Endothelial cell of umbilical vein (primary cell): ENCODE results near the gene NLGN1.

Experiments
- EZH2 ChIP-seq: IDR thresholded peaks from 2 replicates; pipeline ENCODE4 v1.6.1; 2012; ENCODE audit warnings: borderline replicate concordance, low read depth, mild to moderate bottlenecking, moderate library complexity, low read length, inconsistent platforms; ENCODE audit not compliant: severe bottlenecking
- TF ChIP-seq, protein P1 (sequence below), 2 donors: IDR thresholded peaks; 1 replicate in 1 of 2; 2 replicates in 1 of 2; pipeline ENCODE4 v1.5.1; 2011; ENCODE audit warnings: low read length in 2 of 2, mild to moderate bottlenecking in 2 of 2, moderate library complexity in 2 of 2, control low read depth in 1 of 2, inconsistent platforms in 1 of 2, low read depth in 1 of 2; ENCODE audit not compliant: insufficient read depth in 1 of 2; ENCODE audit errors: extremely low read depth in 1 of 2

DNA sequence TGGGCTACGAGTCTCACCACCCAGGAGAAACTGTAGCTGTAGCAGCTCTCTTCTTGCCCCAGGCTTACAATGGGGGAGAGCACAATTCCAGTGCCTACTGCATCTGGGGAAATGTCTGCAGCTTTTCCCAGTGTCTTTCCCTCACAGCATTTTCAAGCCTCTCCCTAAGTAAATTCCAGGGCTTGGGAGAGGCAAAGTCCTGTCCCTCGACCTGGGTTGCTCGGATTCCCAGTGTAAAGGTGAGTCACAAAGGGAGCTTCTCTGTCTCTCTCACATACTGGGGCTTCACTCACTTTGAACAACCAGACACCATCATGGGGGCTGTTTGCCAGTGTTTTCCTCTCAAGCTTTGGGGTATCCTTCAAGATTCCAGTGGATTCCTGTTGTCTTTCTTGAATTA lies 772.2 kb downstream of the NLGN1 start:
- TF ChIP-seq, protein P1, sequence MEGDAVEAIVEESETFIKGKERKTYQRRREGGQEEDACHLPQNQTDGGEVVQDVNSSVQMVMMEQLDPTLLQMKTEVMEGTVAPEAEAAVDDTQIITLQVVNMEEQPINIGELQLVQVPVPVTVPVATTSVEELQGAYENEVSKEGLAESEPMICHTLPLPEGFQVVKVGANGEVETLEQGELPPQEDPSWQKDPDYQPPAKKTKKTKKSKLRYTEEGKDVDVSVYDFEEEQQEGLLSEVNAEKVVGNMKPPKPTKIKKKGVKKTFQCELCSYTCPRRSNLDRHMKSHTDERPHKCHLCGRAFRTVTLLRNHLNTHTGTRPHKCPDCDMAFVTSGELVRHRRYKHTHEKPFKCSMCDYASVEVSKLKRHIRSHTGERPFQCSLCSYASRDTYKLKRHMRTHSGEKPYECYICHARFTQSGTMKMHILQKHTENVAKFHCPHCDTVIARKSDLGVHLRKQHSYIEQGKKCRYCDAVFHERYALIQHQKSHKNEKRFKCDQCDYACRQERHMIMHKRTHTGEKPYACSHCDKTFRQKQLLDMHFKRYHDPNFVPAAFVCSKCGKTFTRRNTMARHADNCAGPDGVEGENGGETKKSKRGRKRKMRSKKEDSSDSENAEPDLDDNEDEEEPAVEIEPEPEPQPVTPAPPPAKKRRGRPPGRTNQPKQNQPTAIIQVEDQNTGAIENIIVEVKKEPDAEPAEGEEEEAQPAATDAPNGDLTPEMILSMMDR (IDR thresholded peaks at IDR 0.05; ENCODE audit: extremely low read depth in 1 of 2, insufficient read depth in 1 of 2, low read depth in 1 of 2, low read length in 2 of 2) = no peak
- no peak for TF ChIP-seq EZH2
